HEK293 (cell line): ENCODE data around the gene GNAZ.

Source experiments
- CTCF ChIA-PET: fragments of 350-600 bp; formaldehyde crosslinking; extraction: SDS; loops from one replicate; lab custom pipeline; 2021; ENCODE audit warnings: antibody characterized with exemption; lab: Yijun Ruan, JAX
- POLR2A ChIA-PET: fragments of 300-600 bp; formaldehyde crosslinking; extraction: SDS; loops from one replicate; lab custom pipeline; 2020; ENCODE audit warnings: antibody characterized with exemption, inconsistent platforms; lab: Yijun Ruan, JAX
- H3K27ac ChIP-seq: fragments of 200-500 bp; sonication (Bioruptor generic); 2 replicates; pipeline ENCODE4 v1.5.1; 2014; ENCODE audit warnings: low read depth, low read length, control low read depth, inconsistent platforms; ENCODE audit errors: extremely low read depth
- H3K36me3 ChIP-seq, 2 experiments: fragments of 200-500 bp in 1 of 2; sonication (Bioruptor generic) in 1 of 2; 1 replicate in 1 of 2; 2 replicates in 1 of 2; pipeline ENCODE4 v1.5.1; 2014 to 2017; ENCODE audit warnings: inconsistent platforms in 2 of 2, low read length in 2 of 2; ENCODE audit not compliant: control insufficient read depth in 2 of 2, insufficient read depth in 1 of 2
- H3K4me1 ChIP-seq: fragments of 200-500 bp; sonication (Bioruptor generic); 2 replicates; pipeline ENCODE4 v1.5.1; 2014; ENCODE audit warnings: mild to moderate bottlenecking, low read length, inconsistent platforms; ENCODE audit not compliant: control insufficient read depth, insufficient read depth
- H3K4me3 ChIP-seq: 2 replicates; pipeline ENCODE4 v1.5.1; 2011; ENCODE audit warnings: low read depth, mild to moderate bottlenecking, control low read depth, low read length, moderate library complexity
- H3K9me3 ChIP-seq: fragments of 200-500 bp; sonication (Bioruptor generic); 2 replicates; pipeline ENCODE4 v1.5.1; 2014; ENCODE audit warnings: low read depth, low read length, inconsistent platforms; ENCODE audit not compliant: control insufficient read depth, insufficient read depth
- AEBP2 ChIP-seq: fragments of 450-650 bp; formaldehyde crosslinking; IDR thresholded peaks from 2 replicates; pipeline ENCODE4 v1.5.1; 2016; ENCODE audit warnings: missing biosample characterization, missing genetic modification characterization, borderline replicate concordance
- BCL11A ChIP-seq: fragments of 450-650 bp; formaldehyde crosslinking; IDR thresholded peaks from 2 replicates; pipeline ENCODE4 v1.5.1; 2016; ENCODE audit warnings: low read depth, missing biosample characterization, missing genetic modification characterization
- ELK4 ChIP-seq: IDR thresholded peaks from 2 replicates; pipeline ENCODE4 v1.6.1; 2011; ENCODE audit warnings: mild to moderate bottlenecking, low read depth, low read length, borderline replicate concordance
- FEZF1 ChIP-seq: fragments of 450-650 bp; formaldehyde crosslinking; IDR thresholded peaks from 2 replicates; pipeline ENCODE4 v1.5.1; 2016; ENCODE audit warnings: missing biosample characterization, missing genetic modification characterization
- SP3 ChIP-seq: fragments of 450-650 bp; formaldehyde crosslinking; IDR thresholded peaks from 2 replicates; pipeline ENCODE4 v1.5.1; 2016; ENCODE audit warnings: missing biosample characterization, missing genetic modification characterization
- YY1 ChIP-seq: fragments of 450-650 bp; formaldehyde crosslinking; IDR thresholded peaks from 2 replicates; pipeline ENCODE4 v1.5.1; 2018; ENCODE audit warnings: missing biosample characterization, missing genetic modification characterization
- ZBTB48 ChIP-seq: fragments of 450-650 bp; formaldehyde crosslinking; IDR thresholded peaks from 2 replicates; pipeline ENCODE4 v1.5.1; 2016; ENCODE audit warnings: missing biosample characterization, missing genetic modification characterization
- ZBTB6 ChIP-seq: fragments of 450-650 bp; formaldehyde crosslinking; IDR thresholded peaks from 2 replicates; pipeline ENCODE4 v1.5.1; 2017; ENCODE audit warnings: missing biosample characterization, missing genetic modification characterization
- ZFP37 ChIP-seq: fragments of 450-650 bp; formaldehyde crosslinking; IDR thresholded peaks from 2 replicates; pipeline ENCODE4 v1.5.1; 2016; ENCODE audit warnings: missing biosample characterization, missing genetic modification characterization
- ZNF132 ChIP-seq: fragments of 450-650 bp; formaldehyde crosslinking; IDR thresholded peaks from 2 replicates; pipeline ENCODE4 v1.5.1; 2017; ENCODE audit warnings: missing biosample characterization, missing genetic modification characterization, borderline replicate concordance
- ZNF18 ChIP-seq: fragments of 450-650 bp; formaldehyde crosslinking; IDR thresholded peaks from 2 replicates; pipeline ENCODE4 v1.5.1; 2016; ENCODE audit warnings: missing biosample characterization, missing genetic modification characterization
- ZNF248 ChIP-seq: fragments of 450-650 bp; formaldehyde crosslinking; IDR thresholded peaks from 2 replicates; pipeline ENCODE4 v1.5.1; 2017; ENCODE audit warnings: missing biosample characterization, missing genetic modification characterization
- ZNF26 ChIP-seq: fragments of 450-650 bp; formaldehyde crosslinking; IDR thresholded peaks from 2 replicates; pipeline ENCODE4 v1.5.1; 2016; ENCODE audit warnings: missing biosample characterization, missing genetic modification characterization
- ZNF292 ChIP-seq: fragments of 450-650 bp; formaldehyde crosslinking; IDR thresholded peaks from 2 replicates; pipeline ENCODE4 v1.5.1; 2016; ENCODE audit warnings: low read depth, missing biosample characterization, missing genetic modification characterization, borderline replicate concordance
- ZNF324 ChIP-seq: fragments of 450-650 bp; formaldehyde crosslinking; IDR thresholded peaks from 2 replicates; pipeline ENCODE4 v1.5.1; 2016; ENCODE audit warnings: missing biosample characterization, missing genetic modification characterization
- ZNF354C ChIP-seq: fragments of 450-650 bp; formaldehyde crosslinking; IDR thresholded peaks from 2 replicates; pipeline ENCODE4 v1.5.1; 2016; ENCODE audit warnings: missing biosample characterization, missing genetic modification characterization, low read depth, borderline replicate concordance
- ZNF501 ChIP-seq: fragments of 450-650 bp; formaldehyde crosslinking; IDR thresholded peaks from 2 replicates; pipeline ENCODE4 v1.5.1; 2016; ENCODE audit warnings: missing biosample characterization, missing genetic modification characterization
- ZNF530 ChIP-seq: fragments of 450-650 bp; formaldehyde crosslinking; IDR thresholded peaks from 2 replicates; pipeline ENCODE4 v1.5.1; 2016; ENCODE audit warnings: low read depth, missing biosample characterization, missing genetic modification characterization
- ZNF549 ChIP-seq: fragments of 450-650 bp; IDR thresholded peaks from 2 replicates; pipeline ENCODE4 v1.5.1; 2018; ENCODE audit warnings: missing biosample characterization, missing genetic modification characterization, mild to moderate bottlenecking, inconsistent platforms, moderate library complexity
- ZNF561 ChIP-seq: fragments of 450-650 bp; IDR thresholded peaks from 2 replicates; pipeline ENCODE4 v1.5.1; 2018; ENCODE audit warnings: missing biosample characterization, missing genetic modification characterization, borderline replicate concordance
- ZNF571 ChIP-seq: fragments of 450-650 bp; formaldehyde crosslinking; IDR thresholded peaks from 2 replicates; pipeline ENCODE4 v1.5.0; 2017; ENCODE audit warnings: missing biosample characterization, missing genetic modification characterization
- ZNF624 ChIP-seq: fragments of 450-650 bp; formaldehyde crosslinking; IDR thresholded peaks from 2 replicates; pipeline ENCODE4 v1.5.1; 2017; ENCODE audit warnings: missing biosample characterization, missing genetic modification characterization
- ZNF626 ChIP-seq: fragments of 450-650 bp; sonication (Bioruptor Pico); formaldehyde crosslinking; IDR thresholded peaks from 2 replicates; pipeline ENCODE4 v1.5.1; 2018; ENCODE audit warnings: missing biosample characterization, missing genetic modification characterization, inconsistent platforms
- ZNF645 ChIP-seq: fragments of 450-650 bp; formaldehyde crosslinking; IDR thresholded peaks from 2 replicates; pipeline ENCODE4; 2016; ENCODE audit warnings: missing biosample characterization, missing genetic modification characterization
- ZNF785 ChIP-seq: fragments of 450-650 bp; formaldehyde crosslinking; IDR thresholded peaks from 2 replicates; pipeline ENCODE4 v1.5.1; 2016; ENCODE audit warnings: missing biosample characterization, missing genetic modification characterization
- ZNF792 ChIP-seq: fragments of 450-650 bp; formaldehyde crosslinking; IDR thresholded peaks from 2 replicates; pipeline ENCODE4 v1.5.1; 2016; ENCODE audit warnings: missing biosample characterization, missing genetic modification characterization
- ZNF837 ChIP-seq: fragments of 450-650 bp; formaldehyde crosslinking; IDR thresholded peaks from 2 replicates; pipeline ENCODE4 v1.5.1; 2016; ENCODE audit warnings: missing biosample characterization, missing genetic modification characterization

The GNAZ gene

GRCh38 chr22:23054531-23055257 lies 15.6 kb upstream of the GNAZ start:
- H3K36me3 ChIP-seq, result no peaks in the 10 kb centered on the region
- POLR2A ChIA-PET, result no interaction called here
- CTCF ChIA-PET, result no interaction called here
- no peaks in the 10 kb centered on the region for H3K9me3 ChIP-seq
- H3K4me3 ChIP-seq, result no peak overlapping the region
- TF ChIP-seq ZFP37 (no peak), ELK4 (no peak), ZBTB48 (no peak), BCL11A (tag by site-specific recombination) (no peak), ZNF645 (tag by site-specific recombination) (no peak), ZNF132 (tag by site-specific recombination) (no peak), ZBTB6 (tag by site-specific recombination) (no peak), ZNF324 (tag by site-specific recombination) (no peak), FEZF1 (tag by site-specific recombination) (no peak), SP3 (tag by site-specific recombination) (no peak), ZNF530 (tag by site-specific recombination) (no peak), ZNF354C (tag by site-specific recombination) (no peak), ZNF501 (tag by site-specific recombination) (no peak), ZNF248 (no peak), ZNF561 (tag by site-specific recombination) (no peak), ZNF785 (tag by site-specific recombination) (no peak), ZNF626 (tag by site-specific recombination) (no peak), ZNF792 (tag by site-specific recombination) (no peak), ZNF292 (tag by site-specific recombination) (no peak)
- TF ChIP-seq, all 188 proteins: peak for 0
- Histone ChIP-seq H3K4me1 (no peaks in the 10 kb centered on the region), H3K27ac (no peak overlapping the region)

- H3K9me3 ChIP-seq, result no peaks in the 10 kb centered on the region
- H3K27ac ChIP-seq, result no peak overlapping the region
- no peaks in the 10 kb centered on the region for H3K36me3 ChIP-seq
- H3K4me1 ChIP-seq, result no peaks in the 10 kb centered on the region
- ChIA-PET POLR2A (no interaction called here), CTCF (interaction anchor here (1.6 kb wide), 1 partner anchor 97 kb away, joined by 4 read pairs; no protein-coding TSS in a partner anchor)
- no peak overlapping the region for H3K4me3 ChIP-seq
- no peak for TF ChIP-seq ZNF624
- TF ChIP-seq YY1, result no peak
- no peak for TF ChIP-seq ZNF837 (tag by site-specific recombination)
- no peak for TF ChIP-seq ZNF26 (tag by site-specific recombination)
- TF ChIP-seq BCL11A (tag by site-specific recombination), result no peak
- TF ChIP-seq ZNF18 (tag by site-specific recombination), result no peak
- no peak for TF ChIP-seq ZNF571 (tag by site-specific recombination)
- no peak for TF ChIP-seq ZNF549
- TF ChIP-seq AEBP2 (tag by site-specific recombination), result no peak
These were observed 14.7 kb upstream of the GNAZ start for GRCh38 chr22:23055449-23056179.
